B cell (primary cell): ENCODE data around the gene CYP26B1. TPM values are rescaled to one million over a fixed set of nuclear protein-coding genes. Genes with fewer than 3 reads are reported as not detected.

Experiments used
- ATAC-seq: fragments of 200-7000 bp; cut with Tn5 transposase; one replicate; pipeline ENCODE4 v1.10.0; 2021; ENCODE audit warnings: low read depth, mild to moderate bottlenecking, moderate number of reproducible peaks, moderate library complexity
- CTCF ChIA-PET: fragments of 350-600 bp; sonication (Branson Sonifier 250); formaldehyde crosslinking; loops from one replicate; lab custom pipeline; 2021; ENCODE audit warnings: antibody characterized with exemption, inconsistent platforms; lab: Charles Lee
- POLR2A ChIA-PET: fragments of 350-600 bp; sonication (Branson Sonifier 250); formaldehyde crosslinking; loops from one replicate; lab custom pipeline; 2021; ENCODE audit warnings: antibody characterized with exemption; lab: Charles Lee
- DNase-seq: peaks from one replicate; pipeline ENCODE4 v3.0.0; 2013
- H2AFZ ChIP-seq: 2 replicates; pipeline ENCODE4 v1.6.1; 2012; ENCODE audit warnings: mild to moderate bottlenecking, low read depth, low read length; ENCODE audit not compliant: insufficient read depth, poor library complexity, severe bottlenecking
- H3K27ac ChIP-seq, 2 donors: 1 replicate in 1 of 2; 2 replicates in 1 of 2; pipeline ENCODE4 v1.5.1; 2012 to 2013; ENCODE audit warnings: low read length in 2 of 2, mild to moderate bottlenecking in 2 of 2, moderate library complexity in 1 of 2
- H3K27me3 ChIP-seq, 4 experiments: fragments of 200-600 bp in 1 of 4; sonication (generic) in 1 of 4; replicated peaks in 1 of 4; 1 replicate in 2 of 4; 2 replicates in 2 of 4; pipeline versions ENCODE4 v1.6.1 to v1.7.0; 2013 to 2016; ENCODE audit warnings: low read length in 3 of 4, mild to moderate bottlenecking in 2 of 4, mixed read lengths in 1 of 4, moderate library complexity in 1 of 4; ENCODE audit not compliant: insufficient read depth in 4 of 4, control insufficient read depth in 3 of 4; ENCODE audit errors: control extremely low read depth in 1 of 4
- H3K36me3 ChIP-seq, 2 experiments: replicated peaks in 1 of 2; 1 replicate in 1 of 2; 2 replicates in 1 of 2; pipeline versions ENCODE4 v1.6.1 to v1.7.1; 2013; ENCODE audit warnings: low read length in 1 of 2; ENCODE audit not compliant: insufficient read depth in 2 of 2, control insufficient read depth in 1 of 2; ENCODE audit errors: control extremely low read depth in 1 of 2, extremely low read depth in 1 of 2
- H3K4me1 ChIP-seq, 2 donors: fragments of 200-600 bp in 1 of 2; sonication (generic) in 1 of 2; 1 replicate in 1 of 2; 2 replicates in 1 of 2; pipeline versions ENCODE4 v1.5.1 to v1.6.1; 2013 to 2017; ENCODE audit warnings: low read length in 2 of 2; ENCODE audit not compliant: control insufficient read depth in 2 of 2, insufficient read depth in 2 of 2
- H3K4me2 ChIP-seq: replicated peaks from 2 replicates; pipeline ENCODE3; 2012; ENCODE audit warnings: mild to moderate bottlenecking, low read depth, low read length; ENCODE audit not compliant: poor library complexity, severe bottlenecking
- H3K4me3 ChIP-seq, 5 experiments: fragments of 200-600 bp in 1 of 5; sonication (generic) in 1 of 5; 1 replicate in 3 of 5; 2 replicates in 2 of 5; pipeline versions ENCODE4 v1.5.1 to v1.7.0; 2011 to 2016; ENCODE audit warnings: low read length in 4 of 5, mild to moderate bottlenecking in 4 of 5, low read depth in 2 of 5, control low read depth in 1 of 5, moderate library complexity in 1 of 5; ENCODE audit not compliant: insufficient read depth in 1 of 5; ENCODE audit errors: control extremely low read depth in 1 of 5, extremely low read depth in 1 of 5
- H3K79me2 ChIP-seq: fragments of 200-600 bp; sonication (generic); one replicate; pipeline ENCODE4 v1.6.0; 2016; ENCODE audit warnings: low read length; ENCODE audit not compliant: control insufficient read depth, insufficient read depth
- H3K9ac ChIP-seq: fragments of 200-600 bp; sonication (generic); 2 replicates; pipeline ENCODE4 v1.6.1; 2017; ENCODE audit warnings: mild to moderate bottlenecking, low read length, moderate library complexity
- H3K9me3 ChIP-seq, 3 donors: one replicate each; pipeline versions ENCODE4 v1.6.1 to v1.7.1; 2013; ENCODE audit warnings: low read length in 2 of 3; ENCODE audit not compliant: control insufficient read depth in 2 of 3, insufficient read depth in 1 of 3; ENCODE audit errors: control extremely low read depth in 1 of 3
- H4K20me1 ChIP-seq: 2 replicates; pipeline ENCODE4 v1.6.0; 2012; ENCODE audit warnings: mild to moderate bottlenecking, low read length; ENCODE audit not compliant: insufficient read depth, control insufficient read depth, poor library complexity, severe bottlenecking
- H3K27ac Mint-ChIP-seq: one replicate; pipeline ENCODE4 v1.8.0; 2021; ENCODE audit warnings: mixed read lengths
- H3K27me3 Mint-ChIP-seq: one replicate; pipeline ENCODE4 v1.8.0; 2021; ENCODE audit warnings: mixed read lengths
- H3K4me1 Mint-ChIP-seq: one replicate; pipeline ENCODE4 v1.8.0; 2021; ENCODE audit warnings: mixed read lengths
- H3K4me3 Mint-ChIP-seq: one replicate; pipeline ENCODE4 v1.8.0; 2021; ENCODE audit warnings: mixed read lengths
- H3K9me3 Mint-ChIP-seq: one replicate; pipeline ENCODE4 v1.8.0; 2022; ENCODE audit warnings: mixed read lengths; ENCODE audit not compliant: insufficient read depth
- EZH2 ChIP-seq: IDR thresholded peaks from 2 replicates; pipeline ENCODE4 v1.6.1; 2012; ENCODE audit warnings: borderline replicate concordance, low read depth, mild to moderate bottlenecking, moderate library complexity, low read length; ENCODE audit not compliant: insufficient read depth, poor library complexity, severe bottlenecking
- WGBS: methylation state at CpG from one replicate; pipeline ENCODE4 v1.1.5; 2013; ENCODE audit warnings: missing lambda C conversion rate; ENCODE audit not compliant: insufficient coverage; 5-methylcytosine and 5-hydroxymethylcytosine counted together
- intact Hi-C: fragments of 100-400 bp; cut with micrococcal nuclease; formaldehyde crosslinking; loops from one replicate; pipeline ENCODE4 v1.10.0; 2022
- polyA plus RNA-seq: library from polyadenylated mRNA; depleted of rRNA; stranded (reverse); fragments of >200 nt; gene quantifications from 2 replicates; pipeline ENCODE4 v1.2.3, GENCODE V29; 2012
- total RNA-seq, 2 donors: library from RNA; stranded (reverse); fragments of 120-200 nt in 1 of 2; gene quantifications; 1 replicate in 1 of 2; 2 replicates in 1 of 2; pipeline versions ENCODE4 v1.2.3 to v1.2.4, GENCODE V29; 2013 to 2022
- TF ChIP-seq, protein P1 (sequence below): fragments of 200-600 bp; IDR thresholded peaks from one replicate; pipeline ENCODE4 v1.8.0; 2022; ENCODE audit warnings: antibody characterized with exemption, mild to moderate bottlenecking

Gene CYP26B1
- total and polyA plus RNA-seq, 2 donors (not counting 1 experiment from before 2014, with no cell fraction given), result not detected

DNA sequence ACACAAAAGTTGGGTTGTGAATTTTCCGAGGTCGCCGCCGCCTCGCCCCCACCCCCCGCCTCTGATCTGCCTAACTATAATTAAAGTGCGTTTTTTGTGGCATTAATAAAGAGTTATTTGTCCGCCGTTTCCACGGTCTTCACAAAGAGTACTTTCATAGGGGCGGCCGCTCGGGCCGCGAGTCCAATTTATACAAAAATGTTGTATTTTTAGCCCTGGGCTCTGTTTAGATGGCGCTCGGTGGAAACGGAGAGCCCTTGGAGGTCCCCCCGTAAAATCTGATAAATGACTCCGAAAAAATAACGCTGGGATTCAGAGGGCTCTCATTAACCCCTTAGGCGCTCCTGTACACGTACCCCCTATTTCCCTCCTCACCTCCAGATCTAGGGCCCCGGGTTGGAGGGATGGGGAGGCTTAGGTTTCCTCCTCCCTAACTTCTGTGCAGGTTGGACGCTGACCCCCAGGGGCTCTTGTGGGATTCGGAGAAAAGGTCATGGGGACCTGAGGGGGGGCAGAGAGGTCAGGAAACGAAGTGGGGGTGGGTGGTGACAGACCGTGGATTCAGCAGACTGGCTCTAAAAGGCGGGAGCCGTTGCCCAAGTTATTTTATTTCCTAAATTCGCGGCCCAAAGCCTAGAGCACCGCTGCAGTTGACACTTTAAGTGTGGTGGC, 1.9 kb downstream of the CYP26B1 start:
- H3K9me3 Mint-ChIP-seq, result no peaks in the 10 kb centered on the region

DNA sequence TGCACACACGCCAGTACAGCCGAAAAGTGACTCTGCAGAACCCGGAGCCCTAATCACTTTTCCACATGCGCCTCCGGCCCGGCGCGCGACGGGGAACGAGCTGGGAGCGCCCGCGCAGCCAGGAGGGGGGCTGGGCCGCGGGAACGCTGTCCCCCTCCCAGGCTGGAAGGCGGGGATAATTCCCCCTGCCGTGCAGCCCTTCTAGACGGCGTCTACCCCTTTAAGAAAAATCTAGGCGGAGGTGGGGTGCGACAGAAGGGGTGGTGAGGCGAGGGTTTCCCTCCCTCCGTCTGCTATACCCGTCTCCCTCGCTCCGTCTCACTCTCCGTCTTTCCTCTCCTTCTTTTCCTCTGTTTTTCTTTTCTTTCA, 2.4 kb downstream of the CYP26B1 start:
- no peak for TF ChIP-seq EZH2
- TF ChIP-seq, protein P1, sequence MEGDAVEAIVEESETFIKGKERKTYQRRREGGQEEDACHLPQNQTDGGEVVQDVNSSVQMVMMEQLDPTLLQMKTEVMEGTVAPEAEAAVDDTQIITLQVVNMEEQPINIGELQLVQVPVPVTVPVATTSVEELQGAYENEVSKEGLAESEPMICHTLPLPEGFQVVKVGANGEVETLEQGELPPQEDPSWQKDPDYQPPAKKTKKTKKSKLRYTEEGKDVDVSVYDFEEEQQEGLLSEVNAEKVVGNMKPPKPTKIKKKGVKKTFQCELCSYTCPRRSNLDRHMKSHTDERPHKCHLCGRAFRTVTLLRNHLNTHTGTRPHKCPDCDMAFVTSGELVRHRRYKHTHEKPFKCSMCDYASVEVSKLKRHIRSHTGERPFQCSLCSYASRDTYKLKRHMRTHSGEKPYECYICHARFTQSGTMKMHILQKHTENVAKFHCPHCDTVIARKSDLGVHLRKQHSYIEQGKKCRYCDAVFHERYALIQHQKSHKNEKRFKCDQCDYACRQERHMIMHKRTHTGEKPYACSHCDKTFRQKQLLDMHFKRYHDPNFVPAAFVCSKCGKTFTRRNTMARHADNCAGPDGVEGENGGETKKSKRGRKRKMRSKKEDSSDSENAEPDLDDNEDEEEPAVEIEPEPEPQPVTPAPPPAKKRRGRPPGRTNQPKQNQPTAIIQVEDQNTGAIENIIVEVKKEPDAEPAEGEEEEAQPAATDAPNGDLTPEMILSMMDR, result no peak
- no peak overlapping the region for H3K27ac Mint-ChIP-seq
- CTCF ChIA-PET, result no interaction called here

More for the DNA sequence above, 1.9 kb downstream of the CYP26B1 start:
- no peaks in the 10 kb centered on the region for H4K20me1 ChIP-seq
- DNase-seq (peak; percentile 14), ATAC-seq (no peak)
- H3K4me3 ChIP-seq, result peak overlapping the region in 1 of 5 experiments; percentile 36
- WGBS, result 19% methylated on average over 11 of the region's 33 CpGs
- peaks cover 0 to 37% (median 6%) of the 10 kb centered on the region in 3 donors for H3K9me3 ChIP-seq
- Mint-ChIP-seq H3K27me3 (peaks cover 61% of the 10 kb centered on the region), H3K27ac (no peak overlapping the region), H3K4me3 (peak overlapping the region; percentile 56), H3K4me1 (peaks cover 48% of the 10 kb centered on the region)
- peak overlapping the region; percentile 10 for H2AFZ ChIP-seq
- peak overlapping the region; percentile 72 for H3K4me2 ChIP-seq
- POLR2A ChIA-PET, result no interaction called here
- CTCF ChIA-PET, result no interaction called here
- H3K36me3 ChIP-seq, result no peaks in the 10 kb centered on the region
- no peak overlapping the region for H3K27ac ChIP-seq
- H3K27me3 ChIP-seq, result peaks cover 0 to 78% (median 42%) of the 10 kb centered on the region in 4 experiments
- peak overlapping the region; percentile 29 for H3K9ac ChIP-seq
- TF ChIP-seq EZH2, result no peak
- TF ChIP-seq, protein P1, result no peak
- intact Hi-C loops, result loop anchor here (5.0 kb wide), 1 partner anchor 772 kb away; the partner anchor contains the start of gene EMX1
- H3K79me2 ChIP-seq, result no peaks in the 10 kb centered on the region
- H3K4me1 ChIP-seq, result peaks cover 44 to 59% of the 10 kb centered on the region in 2 donors

More for the DNA sequence above, 2.4 kb downstream of the CYP26B1 start:
- Histone ChIP-seq H3K9ac (peak overlapping the region; percentile 29), H3K27ac (no peak overlapping the region), H3K27me3 (peaks cover 0 to 73% (median 41%) of the 10 kb centered on the region in 4 experiments), H3K4me2 (peak overlapping the region; percentile 72), H3K4me3 (peak overlapping the region in 3 of 5 experiments; percentile 25 to 36 (median 35)), H2AFZ (peak overlapping the region; percentile 10), H3K9me3 (peaks cover 0 to 37% (median 6%) of the 10 kb centered on the region in 3 donors), H4K20me1 (no peaks in the 10 kb centered on the region), H3K4me1 (peaks cover 41 to 58% of the 10 kb centered on the region in 2 donors), H3K36me3 (no peaks in the 10 kb centered on the region), H3K79me2 (no peaks in the 10 kb centered on the region)
- no peaks in the 10 kb centered on the region for H3K9me3 Mint-ChIP-seq
- peaks cover 56% of the 10 kb centered on the region for H3K27me3 Mint-ChIP-seq
- peaks cover 45% of the 10 kb centered on the region for H3K4me1 Mint-ChIP-seq
- peak overlapping the region; percentile 56 for H3K4me3 Mint-ChIP-seq
- DNase-seq, result peak; percentile 16
- intact Hi-C loops, result loop anchor here (5.0 kb wide), 1 partner anchor 772 kb away; the partner anchor contains the start of gene EMX1
- ATAC-seq, result no peak
- WGBS, result under 1% methylated on average over 18 of the region's 29 CpGs
- POLR2A ChIA-PET, result no interaction called here
